ENCODE data around the gene FTCD. TPM values are rescaled to one million over a fixed set of nuclear protein-coding genes. Genes with fewer than 3 reads are reported as not detected.
"Not testable (repeated sequence)": the region's sequence is repeated elsewhere in the genome, so short reads cannot be mapped to it uniquely, and the experiment has no call there.

The FTCD gene
- polyA plus RNA-seq, 1 donor: 61.8 TPM

GRCh38 chr21:46112725-46113215 is 42.6 kb downstream of the FTCD start:
- Histone ChIP-seq H3K9me3 (ENCODE audit: control insufficient read depth, low read depth, low read length) (peaks cover 7% of the 10 kb centered on the region), H3K4me1 (ENCODE audit: control insufficient read depth, insufficient read depth, low read length) (no peaks in the 10 kb centered on the region), H3K27ac (ENCODE audit: low read length) (no peak overlapping the region), H3K36me3 (ENCODE audit: control insufficient read depth, insufficient read depth, low read length) (peaks cover 39% of the 10 kb centered on the region), H3K27me3 (ENCODE audit: control insufficient read depth, insufficient read depth, low read length) (no peaks in the 10 kb centered on the region), H3K4me3 (ENCODE audit: low read length) (no peak overlapping the region)
- DNase-seq: no peak
- no CpG with 5 or more reads among the region's 20 CpGs for WGBS (ENCODE audit: insufficient coverage, low lambda C conversion rate)

- H3K36me3 ChIP-seq (ENCODE audit: control insufficient read depth, insufficient read depth, low read length): peaks cover 36% of the 10 kb centered on the region
- DNase-seq: no peak
- H3K4me3 ChIP-seq (ENCODE audit: low read length): no peak overlapping the region
- H3K4me1 ChIP-seq (ENCODE audit: control insufficient read depth, insufficient read depth, low read length): no peaks in the 10 kb centered on the region
- H3K9me3 ChIP-seq (ENCODE audit: control insufficient read depth, low read depth, low read length): peaks cover 7% of the 10 kb centered on the region
- no CpG with 5 or more reads among the region's 69 CpGs for WGBS (ENCODE audit: insufficient coverage, low lambda C conversion rate)
- H3K27ac ChIP-seq (ENCODE audit: low read length): no peak overlapping the region
- H3K27me3 ChIP-seq (ENCODE audit: control insufficient read depth, insufficient read depth, low read length): no peaks in the 10 kb centered on the region
These were observed 43.3 kb downstream of the FTCD start for GRCh38 chr21:46111857-46112724.

GRCh38 chr21:46111193-46111571 is 44.2 kb downstream of the FTCD start:
- Histone ChIP-seq H3K27ac (ENCODE audit: low read length) (no peak overlapping the region), H3K4me3 (ENCODE audit: low read length) (no peak overlapping the region), H3K27me3 (ENCODE audit: control insufficient read depth, insufficient read depth, low read length) (no peaks in the 10 kb centered on the region), H3K9me3 (ENCODE audit: control insufficient read depth, low read depth, low read length) (peaks cover 7% of the 10 kb centered on the region), H3K4me1 (ENCODE audit: control insufficient read depth, insufficient read depth, low read length) (no peaks in the 10 kb centered on the region), H3K36me3 (ENCODE audit: control insufficient read depth, insufficient read depth, low read length) (peaks cover 30% of the 10 kb centered on the region)
- no CpG with 5 or more reads among the region's 12 CpGs for WGBS (ENCODE audit: insufficient coverage, low lambda C conversion rate)
- no peak for DNase-seq

- peaks cover 7% of the 10 kb centered on the region for H3K9me3 ChIP-seq (ENCODE audit: control insufficient read depth, low read depth, low read length)
- no peak overlapping the region for H3K4me3 ChIP-seq (ENCODE audit: low read length)
- H3K27me3 ChIP-seq (ENCODE audit: control insufficient read depth, insufficient read depth, low read length): no peaks in the 10 kb centered on the region
- H3K4me1 ChIP-seq (ENCODE audit: control insufficient read depth, insufficient read depth, low read length): no peaks in the 10 kb centered on the region
- no CpG with 5 or more reads among the region's 20 CpGs for WGBS (ENCODE audit: insufficient coverage, low lambda C conversion rate)
- H3K27ac ChIP-seq (ENCODE audit: low read length): no peak overlapping the region
- H3K36me3 ChIP-seq (ENCODE audit: control insufficient read depth, insufficient read depth, low read length): peaks cover 30% of the 10 kb centered on the region
- no peak for DNase-seq
These were observed 44.7 kb downstream of the FTCD start for GRCh38 chr21:46110499-46111192.

- Histone ChIP-seq H3K27me3 (ENCODE audit: control insufficient read depth, insufficient read depth, low read length) (no peaks in the 10 kb centered on the region), H3K4me1 (ENCODE audit: control insufficient read depth, insufficient read depth, low read length) (no peaks in the 10 kb centered on the region), H3K36me3 (ENCODE audit: control insufficient read depth, insufficient read depth, low read length) (peaks cover 22% of the 10 kb centered on the region), H3K4me3 (ENCODE audit: low read length) (no peak overlapping the region), H3K27ac (ENCODE audit: low read length) (no peak overlapping the region), H3K9me3 (ENCODE audit: control insufficient read depth, low read depth, low read length) (peaks cover 4% of the 10 kb centered on the region)
- no peak for DNase-seq
- WGBS (ENCODE audit: insufficient coverage, low lambda C conversion rate): no CpG with 5 or more reads among the region's 19 CpGs
These were observed 45.8 kb downstream of the FTCD start for GRCh38 chr21:46109313-46110221.

- no peak for DNase-seq
- Histone ChIP-seq H3K9me3 (ENCODE audit: control insufficient read depth, low read depth, low read length) (peaks cover 4% of the 10 kb centered on the region), H3K36me3 (ENCODE audit: control insufficient read depth, insufficient read depth, low read length) (peaks cover 18% of the 10 kb centered on the region), H3K27me3 (ENCODE audit: control insufficient read depth, insufficient read depth, low read length) (no peaks in the 10 kb centered on the region), H3K4me3 (ENCODE audit: low read length) (no peak overlapping the region), H3K27ac (ENCODE audit: low read length) (no peak overlapping the region), H3K4me1 (ENCODE audit: control insufficient read depth, insufficient read depth, low read length) (no peaks in the 10 kb centered on the region)
- no CpG with 5 or more reads among the region's 9 CpGs for WGBS (ENCODE audit: insufficient coverage, low lambda C conversion rate)
These were observed 46.5 kb downstream of the FTCD start for GRCh38 chr21:46108827-46109312.

- not testable (repeated sequence) for H3K36me3 ChIP-seq (ENCODE audit: control insufficient read depth, insufficient read depth, low read length); DNase-seq; H3K4me3 ChIP-seq (ENCODE audit: low read length); H3K9me3 ChIP-seq (ENCODE audit: control insufficient read depth, low read depth, low read length); H3K27me3 ChIP-seq (ENCODE audit: control insufficient read depth, insufficient read depth, low read length); H3K27ac ChIP-seq (ENCODE audit: low read length); H3K4me1 ChIP-seq (ENCODE audit: control insufficient read depth, insufficient read depth, low read length)
- no CpG with 5 or more reads among the region's 2 CpGs for WGBS (ENCODE audit: insufficient coverage, low lambda C conversion rate)
These were observed 48.0 kb downstream of the FTCD start for GRCh38 chr21:46107376-46107775.

GRCh38 chr21:46104104-46104503 is 51.3 kb downstream of the FTCD start:
- DNase-seq: no peak
- Histone ChIP-seq H3K4me3 (ENCODE audit: low read length) (no peak overlapping the region), H3K9me3 (ENCODE audit: control insufficient read depth, low read depth, low read length) (peaks cover 5% of the 10 kb centered on the region), H3K27me3 (ENCODE audit: control insufficient read depth, insufficient read depth, low read length) (peaks cover 18% of the 10 kb centered on the region), H3K27ac (ENCODE audit: low read length) (no peak overlapping the region), H3K4me1 (ENCODE audit: control insufficient read depth, insufficient read depth, low read length) (no peaks in the 10 kb centered on the region), H3K36me3 (ENCODE audit: control insufficient read depth, insufficient read depth, low read length) (no peaks in the 10 kb centered on the region)

GRCh38 chr21:46100906-46101305 is 54.5 kb downstream of the FTCD start:
- 80% methylated on average over 1 of the region's 4 CpGs for WGBS (ENCODE audit: insufficient coverage, low lambda C conversion rate)
- Histone ChIP-seq H3K9me3 (ENCODE audit: control insufficient read depth, low read depth, low read length) (peaks cover 5% of the 10 kb centered on the region), H3K4me3 (ENCODE audit: low read length) (no peak overlapping the region), H3K27me3 (ENCODE audit: control insufficient read depth, insufficient read depth, low read length) (peaks cover 36% of the 10 kb centered on the region), H3K36me3 (ENCODE audit: control insufficient read depth, insufficient read depth, low read length) (no peaks in the 10 kb centered on the region), H3K4me1 (ENCODE audit: control insufficient read depth, insufficient read depth, low read length) (no peaks in the 10 kb centered on the region), H3K27ac (ENCODE audit: low read length) (no peak overlapping the region)
- no peak for DNase-seq

- Histone ChIP-seq H3K4me1 (ENCODE audit: control insufficient read depth, insufficient read depth, low read length) (no peaks in the 10 kb centered on the region), H3K4me3 (ENCODE audit: low read length) (no peak overlapping the region), H3K36me3 (ENCODE audit: control insufficient read depth, insufficient read depth, low read length) (no peaks in the 10 kb centered on the region), H3K9me3 (ENCODE audit: control insufficient read depth, low read depth, low read length) (peaks cover 5% of the 10 kb centered on the region), H3K27ac (ENCODE audit: low read length) (no peak overlapping the region), H3K27me3 (ENCODE audit: control insufficient read depth, insufficient read depth, low read length) (peaks cover 36% of the 10 kb centered on the region)
- no CpG with 5 or more reads among the region's 7 CpGs for whole genome bisulfite sequencing (ENCODE audit: insufficient coverage, low lambda C conversion rate)
- no peak for DNase-seq
These were observed 55.0 kb downstream of the FTCD start for GRCh38 chr21:46100426-46100825.
